H1 (cell line): Measurements from ENCODE around the gene SH3GL1. TPM values are rescaled to one million over a fixed set of nuclear protein-coding genes. Genes with fewer than 3 reads are reported as not detected.

Source experiments
- CTCF ChIA-PET: fragments of 300-600 bp; sonication (Branson Sonifier 250); formaldehyde crosslinking; loops from one replicate; lab custom pipeline; 2021; ENCODE audit not compliant: partially characterized antibody; lab: Charles Lee
- POLR2A ChIA-PET: fragments of 300-600 bp; sonication (Branson Sonifier 250); formaldehyde crosslinking; loops from one replicate; lab custom pipeline; 2021; ENCODE audit warnings: inconsistent platforms; ENCODE audit not compliant: partially characterized antibody; lab: Charles Lee
- DNase-seq, 2 experiments: peaks; one replicate each; pipeline versions ENCODE4 v3.0.0 to v3.0.0-alpha.2; 2010 to 2022; ENCODE audit warnings: low spot score in 2 of 2, low read depth in 1 of 2, mixed read lengths in 1 of 2
- FAIRE-seq: peaks from 2 replicates; lab custom pipeline; 2011; peaks lifted over from hg19 to GRCh38; lab: Jason Lieb, UNC
- H2AFZ ChIP-seq: 2 replicates; pipeline ENCODE4 v1.8.1; 2012; ENCODE audit warnings: low read length, inconsistent platforms
- H2AK5ac ChIP-seq: 2 replicates; pipeline ENCODE4 v1.6.1; 2013; ENCODE audit warnings: low read depth, low read length
- H2BK120ac ChIP-seq: replicated peaks from 2 replicates; pipeline ENCODE3; 2013; ENCODE audit warnings: low read depth, low read length, inconsistent platforms
- H2BK12ac ChIP-seq: 2 replicates; pipeline ENCODE4 v1.6.1; 2013; ENCODE audit warnings: low read depth, low read length
- H2BK15ac ChIP-seq: 2 replicates; pipeline ENCODE4 v1.6.1; 2013; ENCODE audit warnings: low read length
- H2BK20ac ChIP-seq: 2 replicates; pipeline ENCODE4 v1.6.1; 2013; ENCODE audit warnings: low read length
- H2BK5ac ChIP-seq: 2 replicates; pipeline ENCODE4 v1.6.1; 2013; ENCODE audit warnings: low read depth, low read length
- H3K14ac ChIP-seq: 2 replicates; pipeline ENCODE4 v1.6.1; 2013; ENCODE audit warnings: inconsistent platforms; ENCODE audit not compliant: insufficient read length
- H3K18ac ChIP-seq: 2 replicates; pipeline ENCODE4 v1.6.1; 2013; ENCODE audit warnings: low read length; ENCODE audit errors: extremely low read depth
- H3K23ac ChIP-seq: 2 replicates; pipeline ENCODE4 v1.6.1; 2013; ENCODE audit warnings: inconsistent platforms; ENCODE audit not compliant: insufficient read length
- H3K23me2 ChIP-seq: 2 replicates; pipeline ENCODE4 v1.6.1; 2013; ENCODE audit warnings: low read depth, low read length
- H3K27ac ChIP-seq: 2 replicates; pipeline ENCODE4 v1.6.1; 2011; ENCODE audit warnings: low read depth, low read length, inconsistent platforms
- H3K27me3 ChIP-seq, 4 experiments: replicated peaks in 1 of 4; 1 replicate in 1 of 4; 2 replicates in 3 of 4; pipeline versions ENCODE4 v1.6.1 to v1.8.1; 2011 to 2013; ENCODE audit warnings: low read length in 3 of 4, mild to moderate bottlenecking in 3 of 4, inconsistent platforms in 2 of 4, mixed read lengths in 2 of 4, moderate library complexity in 1 of 4; ENCODE audit not compliant: control insufficient read depth in 3 of 4, insufficient read depth in 3 of 4; ENCODE audit errors: extremely low read depth in 1 of 4
- H3K36me3 ChIP-seq, 4 experiments: 2 replicates each; pipeline versions ENCODE4 v1.6.1 to v1.8.1; 2011 to 2013; ENCODE audit warnings: mild to moderate bottlenecking in 4 of 4, low read length in 3 of 4, moderate library complexity in 2 of 4, control low read depth in 1 of 4, inconsistent platforms in 1 of 4; ENCODE audit not compliant: insufficient read depth in 4 of 4, control insufficient read depth in 2 of 4
- H3K4ac ChIP-seq: replicated peaks from 2 replicates; pipeline ENCODE3; 2013; ENCODE audit warnings: low read length, low read depth, mixed read lengths, inconsistent platforms; ENCODE audit not compliant: insufficient read length
- H3K4me1 ChIP-seq, 4 experiments: replicated peaks in 1 of 4; 1 replicate in 1 of 4; 2 replicates in 3 of 4; pipeline versions ENCODE4 v1.6.1 to v1.8.1; 2011 to 2013; ENCODE audit warnings: low read length in 3 of 4, inconsistent platforms in 2 of 4, mixed read lengths in 1 of 4; ENCODE audit not compliant: insufficient read depth in 4 of 4, control insufficient read depth in 3 of 4
- H3K4me2 ChIP-seq, 2 experiments: 2 replicates each; pipeline versions ENCODE4 v1.6.1 to v1.8.1; 2011 to 2013; ENCODE audit warnings: low read depth in 2 of 2, low read length in 2 of 2, control low read depth in 1 of 2, inconsistent platforms in 1 of 2, mild to moderate bottlenecking in 1 of 2; ENCODE audit not compliant: insufficient read depth in 1 of 2
- H3K4me3 ChIP-seq, 4 experiments: fragments of 200-600, 300-600 bp in 1 of 4; sonication (generic), shearing (Covaris generic), sonication (Bioruptor Twin) in 1 of 4; 2 replicates each; pipeline versions ENCODE4 v1.5.1 to v1.8.1; 2011 to 2016; ENCODE audit warnings: low read length in 4 of 4, low read depth in 3 of 4, control low read depth in 2 of 4, inconsistent platforms in 2 of 4, mild to moderate bottlenecking in 2 of 4, mixed read lengths in 1 of 4, moderate library complexity in 1 of 4; ENCODE audit not compliant: insufficient read depth in 2 of 4; ENCODE audit errors: extremely low read depth in 1 of 4
- H3K56ac ChIP-seq: replicated peaks from 2 replicates; pipeline ENCODE3; 2013; ENCODE audit warnings: low read depth, mild to moderate bottlenecking, mixed read lengths, low read length, inconsistent platforms; ENCODE audit not compliant: insufficient read length
- H3K79me1 ChIP-seq: 2 replicates; pipeline ENCODE4 v1.6.1; 2013; ENCODE audit warnings: low read depth, low read length, control low read depth
- H3K79me2 ChIP-seq, 2 experiments: 2 replicates each; pipeline versions ENCODE4 v1.6.1 to v1.8.1; 2012 to 2013; ENCODE audit warnings: low read length in 2 of 2, mild to moderate bottlenecking in 2 of 2, inconsistent platforms in 1 of 2; ENCODE audit not compliant: insufficient read depth in 2 of 2, control insufficient read depth in 1 of 2
- H3K9ac ChIP-seq, 4 experiments: replicated peaks in 1 of 4; 1 replicate in 1 of 4; 2 replicates in 3 of 4; pipeline versions ENCODE4 v1.6.1 to v1.8.1; 2011 to 2013; ENCODE audit warnings: low read depth in 3 of 4, low read length in 3 of 4, control low read depth in 2 of 4, mild to moderate bottlenecking in 2 of 4, moderate library complexity in 2 of 4, inconsistent platforms in 1 of 4; ENCODE audit errors: extremely low read depth in 1 of 4
- H3K9me3 ChIP-seq, 2 experiments: 2 replicates each; pipeline versions ENCODE4 v1.6.1 to v1.8.1; 2012 to 2013; ENCODE audit warnings: mild to moderate bottlenecking in 2 of 2, moderate library complexity in 2 of 2, control low read depth in 1 of 2, inconsistent platforms in 1 of 2, low read depth in 1 of 2, low read length in 1 of 2, mixed read lengths in 1 of 2; ENCODE audit not compliant: insufficient read depth in 2 of 2
- H4K20me1 ChIP-seq, 2 experiments: replicated peaks in 1 of 2; 2 replicates each; pipeline versions ENCODE3 to v1.8.1; 2011 to 2013; ENCODE audit warnings: inconsistent platforms in 2 of 2, low read length in 2 of 2, mild to moderate bottlenecking in 1 of 2; ENCODE audit not compliant: insufficient read depth in 2 of 2, control insufficient read depth in 1 of 2
- H4K5ac ChIP-seq: 2 replicates; pipeline ENCODE4 v1.6.1; 2013; ENCODE audit warnings: low read length, low read depth, mixed read lengths, inconsistent platforms; ENCODE audit not compliant: insufficient read length
- H4K8ac ChIP-seq: 2 replicates; pipeline ENCODE4 v1.8.0; 2013; ENCODE audit warnings: mild to moderate bottlenecking, moderate library complexity, low read length, inconsistent platforms; ENCODE audit not compliant: insufficient read depth; ENCODE audit errors: extremely low read depth
- H4K91ac ChIP-seq: replicated peaks from 2 replicates; pipeline ENCODE3; 2013; ENCODE audit warnings: low read length, mixed read lengths, inconsistent platforms; ENCODE audit not compliant: insufficient read length
- POLR2A ChIP-seq, 2 experiments: IDR thresholded peaks; 1 replicate in 1 of 2; 2 replicates in 1 of 2; pipeline ENCODE4 v1.6.1; 2011; ENCODE audit warnings: low read depth in 2 of 2, low read length in 2 of 2, mild to moderate bottlenecking in 2 of 2; ENCODE audit errors: control extremely low read depth in 1 of 2
- POLR2AphosphoS5 ChIP-seq: IDR thresholded peaks from 2 replicates; pipeline ENCODE4 v1.6.1; 2011; ENCODE audit warnings: low read depth, low read length
- TEAD4 ChIP-seq: IDR thresholded peaks from 2 replicates; pipeline ENCODE4 v1.6.1; 2012; ENCODE audit warnings: low read depth, low read length, inconsistent platforms, mixed read lengths
- WGBS, 2 experiments: shearing (Covaris generic) in 1 of 2; methylation state at CpG; one replicate each; pipeline versions ENCODE4 v1.1.6 to v1.1.7; 2013 to 2015; ENCODE audit warnings: low lambda C conversion rate in 2 of 2, mixed read lengths in 2 of 2, inconsistent platforms in 1 of 2, low coverage in 1 of 2, missing lambda C conversion rate in 1 of 2; ENCODE audit not compliant: insufficient replicate concordance in 2 of 2, insufficient coverage in 1 of 2, insufficient read length in 1 of 2; ENCODE audit errors: extremely low coverage in 1 of 2, missing lambda C conversion rate in 1 of 2; 5-methylcytosine and 5-hydroxymethylcytosine counted together
- polyA plus RNA-seq, 7 experiments: library from polyadenylated mRNA; depleted of rRNA in 3 of 7; stranded (reverse) in 5 of 7; unstranded in 2 of 7; fragments of >200 nt in 5 of 7; fragments of 200-250 nt in 2 of 7; gene quantifications; 1 replicate in 5 of 7; 2 replicates in 1 of 7; 4 replicates in 1 of 7; pipeline versions ENCODE4 v1.2.1 to v1.2.3, GENCODE V29; 2011 to 2013; ENCODE audit warnings: missing spikeins in 2 of 7, mixed read lengths in 2 of 7
- total RNA-seq: library from RNA; stranded (reverse); fragmentation: NEBNext Ultra II Directional; extraction: Animal tissue kit (Norgen Biotek cat#: 25700); gene quantifications from 2 replicates; pipeline ENCODE4 v1.2.1, GENCODE V29; 2021

Gene SH3GL1
- total and polyA plus RNA-seq, 2 of the 8 experiments (the other 6 are each of a cell fraction or from before 2014, with no cell fraction given) = 81.5 to 102 TPM

DNA sequence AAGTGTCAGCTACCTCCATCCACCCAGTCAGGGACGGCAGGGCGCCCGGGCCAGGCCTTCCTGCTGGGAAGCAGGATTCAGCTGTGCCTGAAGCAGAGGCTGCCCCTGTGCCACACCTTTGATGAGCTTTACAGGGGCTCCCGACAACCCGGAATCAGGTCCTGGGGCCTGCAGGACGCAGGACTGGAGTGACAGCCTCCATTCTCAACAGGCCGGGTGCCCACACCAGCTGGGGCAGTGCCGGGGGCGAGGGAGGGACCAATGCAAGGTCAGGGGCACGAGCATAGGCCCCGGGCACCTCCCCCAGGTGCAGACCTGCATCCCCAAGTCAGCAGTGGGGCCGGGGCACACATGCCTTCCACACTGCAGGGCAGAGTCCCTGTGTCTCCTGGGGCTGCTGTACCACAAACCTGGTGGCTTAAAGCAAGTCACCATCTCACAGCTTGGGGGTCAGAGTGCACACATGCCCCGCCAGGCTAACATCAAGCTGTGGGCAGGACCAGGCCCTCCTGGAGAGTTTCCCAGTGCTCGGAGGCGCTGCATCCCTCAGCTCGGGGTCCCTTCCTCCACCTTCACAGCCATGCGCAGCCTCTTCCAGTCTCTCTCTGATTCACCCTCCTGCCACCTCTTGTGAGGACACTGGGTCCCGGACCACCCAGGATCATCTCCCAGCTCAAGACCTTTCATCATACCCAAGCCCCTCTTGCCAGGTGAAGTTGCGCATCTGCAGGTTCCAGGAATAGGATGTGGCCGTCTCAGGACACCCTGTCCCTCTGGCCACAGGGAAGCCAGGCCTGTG is 43.8 kb upstream of the SH3GL1 start:
- no peak overlapping the region for H3K4me2 ChIP-seq

More for the DNA sequence above, 43.8 kb upstream of the SH3GL1 start:
- no peak overlapping the region for H3K9ac ChIP-seq
- no peak overlapping the region for H2BK5ac ChIP-seq
- CTCF ChIA-PET = interaction anchor here (0.5 to 3.6 kb wide), 5 partner anchors 9 to 177 kb away, joined by 3 to 12 read pairs (median 5); no protein-coding TSS in a partner anchor
- H2BK12ac ChIP-seq = no peak overlapping the region
- no peaks in the 10 kb centered on the region for H3K27me3 ChIP-seq
- no peak overlapping the region for H4K91ac ChIP-seq
- no peak overlapping the region for H2AK5ac ChIP-seq
- H3K27ac ChIP-seq = no peak overlapping the region
- H4K8ac ChIP-seq = peak overlapping the region; percentile 42
- no peak for TF ChIP-seq TEAD4
- peak; percentile 71 for TF ChIP-seq POLR2AphosphoS5
- TF ChIP-seq POLR2A (IDR thresholded peaks at IDR 0.05; ENCODE audit: control extremely low read depth in 1 of 2, low read depth in 2 of 2, low read length in 2 of 2) = peak in 1 of 2 experiments; percentile 40; a peak in 1 of 3 replicates
- TF ChIP-seq, all 59 proteins: peak for 2
- peaks cover 23 to 52% (median 38%) of the 10 kb centered on the region in 4 experiments for H3K36me3 ChIP-seq
- no peak overlapping the region for H2AFZ ChIP-seq
- no peak overlapping the region for H3K56ac ChIP-seq
- no peaks in the 10 kb centered on the region for H3K9me3 ChIP-seq
- H4K20me1 ChIP-seq = peaks cover 13 to 39% of the 10 kb centered on the region in 2 experiments
- WGBS, 2 experiments = 92% methylated on average over 20 of the region's 20 CpGs; no CpG with 5 or more reads in 1 of the 2 experiments
- H3K4me1 ChIP-seq = peaks cover 0 to 2% (median 0%) of the 10 kb centered on the region in 4 experiments; a peak in 4 of 7 replicates
- no peak overlapping the region for H3K14ac ChIP-seq
- H3K79me2 ChIP-seq = no peaks in the 10 kb centered on the region
- no peak overlapping the region for H2BK15ac ChIP-seq
- H3K18ac ChIP-seq = no peak overlapping the region
- no peak overlapping the region for H4K5ac ChIP-seq
- H3K23ac ChIP-seq = no peak overlapping the region
- peaks cover 6% of the 10 kb centered on the region for H3K79me1 ChIP-seq
- DNase-seq = no peak
- no peak overlapping the region for H3K4ac ChIP-seq
- FAIRE-seq = no peak
- H3K4me3 ChIP-seq = no peak overlapping the region
- H2BK120ac ChIP-seq = no peak overlapping the region
- H3K23me2 ChIP-seq = no peaks in the 10 kb centered on the region
- POLR2A ChIA-PET = interaction anchor here (1.0 to 58.1 kb wide), 6 partner anchors 6 to 195 kb away, joined by 3 to 1590 read pairs (median 7); partner anchors contain the start of genes CHAF1A, SH3GL1 and UBXN6
- H2BK20ac ChIP-seq = no peak overlapping the region
